HPDE6-E6E7 (cell line): Measurements from ENCODE around the gene GALNT16.

Experiments
- DNase-seq: peaks from one replicate; pipeline ENCODE4 v3.0.0; 2011; ENCODE audit warnings: missing footprints; ENCODE audit errors: extremely low spot score

The GALNT16 gene

GRCh38 chr14:69335371-69335771 lies 75.4 kb downstream of the GALNT16 start:
- DNase-seq: no peak

- no peak for DNase-seq
Observed at GRCh38 chr14:69337984-69338383, 78.0 kb downstream of the GALNT16 start.

GRCh38 chr14:69339426-69339825 lies 79.5 kb downstream of the GALNT16 start:
- DNase-seq: no peak

- DNase-seq: no peak
Observed at GRCh38 chr14:69342928-69343525, 83.1 kb downstream of the GALNT16 start.

GRCh38 chr14:69344171-69344570 lies 84.2 kb downstream of the GALNT16 start:
- DNase-seq: no peak

- DNase-seq: no peak
Observed at GRCh38 chr14:69345402-69345801, 85.4 kb downstream of the GALNT16 start.

GRCh38 chr14:69346710-69347109 lies 86.8 kb downstream of the GALNT16 start:
- DNase-seq: peak; percentile 39

GRCh38 chr14:69349091-69349777 lies 89.3 kb downstream of the GALNT16 start:
- DNase-seq: no peak

- no peak for DNase-seq
Observed at GRCh38 chr14:69350892-69351291, 90.9 kb downstream of the GALNT16 start.

GRCh38 chr14:69351385-69351784 lies 91.4 kb downstream of the GALNT16 start:
- no peak for DNase-seq

- DNase-seq: no peak
Observed at GRCh38 chr14:69351911-69352310, 92.0 kb downstream of the GALNT16 start.

- no peak for DNase-seq
Observed at GRCh38 chr14:69353168-69353567, 93.2 kb downstream of the GALNT16 start.

GRCh38 chr14:69354383-69355153 lies 94.6 kb downstream of the GALNT16 start:
- DNase-seq: peak; percentile 47

GRCh38 chr14:69355154-69355597 lies 95.2 kb downstream of the GALNT16 start:
- DNase-seq: no peak

GRCh38 chr14:69355607-69356281 lies 95.8 kb downstream of the GALNT16 start:
- DNase-seq: no peak

- no peak for DNase-seq
Observed at GRCh38 chr14:69356903-69357543, 97.1 kb downstream of the GALNT16 start.

- no peak for DNase-seq
Observed at GRCh38 chr14:69357544-69358200, 97.7 kb downstream of the GALNT16 start.

- no peak for DNase-seq
Observed at GRCh38 chr14:69358233-69358963, 98.4 kb downstream of the GALNT16 start.

- DNase-seq: no peak
Observed at GRCh38 chr14:69358966-69359365, 99.0 kb downstream of the GALNT16 start.

- DNase-seq: no peak
Observed at GRCh38 chr14:69360438-69361108, 100.6 kb downstream of the GALNT16 start.
